IMR-90 (cell line): ENCODE results near the gene AMDHD2. TPM values are rescaled to one million over a fixed set of nuclear protein-coding genes. Genes with fewer than 3 reads are reported as not detected.

Experiments
- ATAC-seq: fragments of 200-7000 bp; cut with Tn5 transposase; 2 replicates; pipeline ENCODE4 v1.9.1; 2020; ENCODE audit warnings: low read depth, mild to moderate bottlenecking, moderate library complexity
- BruUV-seq: library from RNA; stranded (reverse); fragments of 400-500 nt; replicated peaks from 2 replicates; lab custom pipeline; 2021; lab: Mats Ljungman, UMichigan
- CTCF ChIA-PET: fragments of 300-600 bp; formaldehyde crosslinking; extraction: SDS; loops from one replicate; lab custom pipeline; 2021; ENCODE audit warnings: antibody characterized with exemption; lab: Yijun Ruan, JAX
- POLR2A ChIA-PET: fragments of 300-600 bp; sonication (Branson Sonifier 250); formaldehyde crosslinking; loops from one replicate; lab custom pipeline; 2022; ENCODE audit warnings: antibody characterized with exemption; ENCODE audit not compliant: unreplicated experiment; lab: Charles Lee
- DNase-seq: peaks from one replicate; pipeline ENCODE4 v3.0.0; 2013
- H2AFZ ChIP-seq: replicated peaks from 2 replicates; pipeline ENCODE3; 2013; ENCODE audit warnings: low read length, mild to moderate bottlenecking; ENCODE audit not compliant: poor library complexity
- H2AK5ac ChIP-seq: 2 replicates; pipeline ENCODE4 v1.6.1; 2013; ENCODE audit warnings: low read depth, low read length, inconsistent platforms
- H2AK9ac ChIP-seq: replicated peaks from 2 replicates; pipeline ENCODE3; 2013; ENCODE audit warnings: mild to moderate bottlenecking, low read depth, low read length, moderate library complexity; ENCODE audit not compliant: poor library complexity
- H2BK120ac ChIP-seq: 2 replicates; pipeline ENCODE4 v1.6.1; 2013; ENCODE audit warnings: low read depth, low read length, inconsistent platforms
- H2BK15ac ChIP-seq: 3 replicates; pipeline ENCODE4 v1.6.1; 2013; ENCODE audit warnings: low read depth, low read length, inconsistent platforms
- H2BK20ac ChIP-seq: 2 replicates; pipeline ENCODE4 v1.6.1; 2013; ENCODE audit warnings: low read depth, mild to moderate bottlenecking, inconsistent platforms, low read length, moderate library complexity
- H2BK5ac ChIP-seq: 2 replicates; pipeline ENCODE4 v1.6.1; 2013; ENCODE audit warnings: mild to moderate bottlenecking, low read depth, low read length, inconsistent platforms; ENCODE audit not compliant: poor library complexity, severe bottlenecking
- H3K14ac ChIP-seq: replicated peaks from 2 replicates; pipeline ENCODE4 v1.6.1; 2013; ENCODE audit warnings: low read depth, low read length, inconsistent platforms
- H3K18ac ChIP-seq: 2 replicates; pipeline ENCODE4 v1.6.1; 2013; ENCODE audit warnings: low read depth, low read length, control low read depth
- H3K23ac ChIP-seq: 2 replicates; pipeline ENCODE4 v1.6.1; 2013; ENCODE audit warnings: low read depth, low read length, inconsistent platforms
- H3K27ac ChIP-seq: 2 replicates; pipeline ENCODE4 v1.5.1; 2013; ENCODE audit warnings: mild to moderate bottlenecking, control low read depth, low read length; ENCODE audit not compliant: insufficient read depth
- H3K27me3 ChIP-seq: 2 replicates; pipeline ENCODE4 v1.6.1; 2013; ENCODE audit warnings: low read length; ENCODE audit not compliant: control insufficient read depth, insufficient read depth
- H3K36me3 ChIP-seq: 2 replicates; pipeline ENCODE4 v1.6.1; 2013; ENCODE audit warnings: low read length, mixed read lengths; ENCODE audit not compliant: control insufficient read depth, insufficient read depth
- H3K4ac ChIP-seq: 2 replicates; pipeline ENCODE4 v1.6.1; 2013; ENCODE audit warnings: low read depth, low read length, inconsistent platforms
- H3K4me1 ChIP-seq: 2 replicates; pipeline ENCODE4 v1.6.1; 2013; ENCODE audit warnings: low read length, mixed read lengths; ENCODE audit not compliant: control insufficient read depth, insufficient read depth
- H3K4me2 ChIP-seq: 2 replicates; pipeline ENCODE4 v1.6.1; 2013; ENCODE audit warnings: low read depth, mild to moderate bottlenecking, control low read depth, low read length, moderate library complexity
- H3K4me3 ChIP-seq: 2 replicates; pipeline ENCODE4 v1.5.1; 2013; ENCODE audit warnings: low read depth, mild to moderate bottlenecking, control low read depth, low read length, moderate library complexity; ENCODE audit not compliant: insufficient read depth
- H3K56ac ChIP-seq: 2 replicates; pipeline ENCODE4 v1.6.1; 2013; ENCODE audit warnings: low read length, inconsistent platforms; ENCODE audit not compliant: insufficient read depth; ENCODE audit errors: extremely low read depth
- H3K79me1 ChIP-seq, 2 experiments: 2 replicates each; pipeline ENCODE4 v1.6.1; 2013; ENCODE audit warnings: low read length in 2 of 2, inconsistent platforms in 1 of 2, low read depth in 1 of 2
- H3K9ac ChIP-seq: 2 replicates; pipeline ENCODE4 v1.6.1; 2013; ENCODE audit warnings: low read depth, low read length, control low read depth
- H3K9me1 ChIP-seq: 2 replicates; pipeline ENCODE4 v1.6.1; 2013; ENCODE audit warnings: low read length, inconsistent platforms; ENCODE audit not compliant: insufficient read depth
- H3K9me3 ChIP-seq: 2 replicates; pipeline ENCODE4 v1.6.1; 2013; ENCODE audit warnings: low read length; ENCODE audit not compliant: control insufficient read depth, insufficient read depth
- H4K20me1 ChIP-seq: 2 replicates; pipeline ENCODE4 v1.6.1; 2013; ENCODE audit warnings: low read length, inconsistent platforms; ENCODE audit not compliant: insufficient read depth
- H4K5ac ChIP-seq: 2 replicates; pipeline ENCODE4 v1.6.1; 2013; ENCODE audit warnings: mild to moderate bottlenecking, low read depth, low read length, control low read depth
- H4K8ac ChIP-seq, 2 experiments: 2 replicates each; pipeline ENCODE4 v1.6.1; 2013; ENCODE audit warnings: low read depth in 2 of 2, low read length in 2 of 2, control low read depth in 1 of 2, inconsistent platforms in 1 of 2
- H4K91ac ChIP-seq: 2 replicates; pipeline ENCODE4 v1.6.1; 2013; ENCODE audit warnings: low read depth, low read length, inconsistent platforms; ENCODE audit not compliant: insufficient read depth
- CEBPB ChIP-seq: IDR thresholded peaks from 2 replicates; pipeline ENCODE4 v1.6.1; 2012; ENCODE audit warnings: low read depth, low read length, improper control_type of control experiment
- CHD1 ChIP-seq: IDR thresholded peaks from 2 replicates; pipeline ENCODE4 v1.6.1; 2012; ENCODE audit warnings: low read depth, low read length, improper control_type of control experiment
- FOS ChIP-seq: fragments of 150-350 bp; IDR thresholded peaks from 2 replicates; pipeline ENCODE4 v1.6.1; 2016; ENCODE audit warnings: low read depth, low read length
- MAFK ChIP-seq: IDR thresholded peaks from 2 replicates; pipeline ENCODE4 v1.6.1; 2012; ENCODE audit warnings: low read depth, low read length, improper control_type of control experiment
- MAZ ChIP-seq: IDR thresholded peaks from 2 replicates; pipeline ENCODE4 v1.6.1; 2012; ENCODE audit warnings: low read depth, mild to moderate bottlenecking, low read length, improper control_type of control experiment, moderate library complexity, borderline replicate concordance
- MXI1 ChIP-seq: IDR thresholded peaks from 2 replicates; pipeline ENCODE4 v1.6.1; 2012; ENCODE audit warnings: low read depth, mild to moderate bottlenecking, low read length, moderate library complexity, borderline replicate concordance
- NFE2L2 ChIP-seq: fragments of 150-350 bp; IDR thresholded peaks from 2 replicates; pipeline ENCODE4 v1.6.1; 2016; ENCODE audit warnings: low read depth, mild to moderate bottlenecking, low read length
- POLR2A ChIP-seq: IDR thresholded peaks from 2 replicates; pipeline ENCODE4 v1.6.1; 2012; ENCODE audit warnings: mild to moderate bottlenecking, low read depth, low read length
- RAD21 ChIP-seq: IDR thresholded peaks from 2 replicates; pipeline ENCODE4 v1.6.1; 2012; ENCODE audit warnings: low read length, improper control_type of control experiment
- RCOR1 ChIP-seq: IDR thresholded peaks from 2 replicates; pipeline ENCODE4 v1.6.1; 2012; ENCODE audit warnings: mild to moderate bottlenecking, low read length, improper control_type of control experiment; ENCODE audit not compliant: insufficient replicate concordance
- RFX5 ChIP-seq: IDR thresholded peaks from 2 replicates; pipeline ENCODE4 v1.8.0; 2012; ENCODE audit warnings: low read depth, mild to moderate bottlenecking, low read length, moderate library complexity
- SMC3 ChIP-seq: fragments of 150-350 bp; IDR thresholded peaks from 2 replicates; pipeline ENCODE4 v1.6.1; 2016; ENCODE audit warnings: low read depth, mild to moderate bottlenecking, antibody characterized with exemption, low read length, moderate library complexity
- USF2 ChIP-seq: fragments of 150-350 bp; IDR thresholded peaks from 2 replicates; pipeline ENCODE4 v1.6.1; 2017; ENCODE audit warnings: mild to moderate bottlenecking, antibody characterized with exemption, low read length, low read depth
- WGBS, 2 experiments: methylation state at CpG; one replicate each; pipeline versions ENCODE4 v1.1.5 to v1.1.7; 2013; ENCODE audit warnings: missing lambda C conversion rate in 2 of 2; ENCODE audit not compliant: insufficient read length in 1 of 2; ENCODE audit errors: extremely low coverage in 2 of 2; 5-methylcytosine and 5-hydroxymethylcytosine counted together
- dilution Hi-C: fragments of 300-500 bp; cut with HindIII; formaldehyde crosslinking; loops from one replicate; pipeline ENCODE4 v1.14.3; 2018; ENCODE audit warnings: low sequenced_read_pairs; ENCODE audit not compliant: unreplicated experiment
- in situ Hi-C: fragments of 300-500 bp; cut with MboI; formaldehyde crosslinking; loops from 3 replicates; pipeline ENCODE4 v1.14.3; 2019; ENCODE audit warnings: low sequenced_read_pairs, inconsistent platforms, mixed read lengths
- intact Hi-C: fragments of 100-400 bp; cut with micrococcal nuclease; formaldehyde crosslinking; loops from 2 replicates; pipeline ENCODE4 v1.10.0; 2022
- polyA plus RNA-seq, 3 experiments: library from polyadenylated mRNA; depleted of rRNA; stranded (reverse); fragments of >200 nt; gene quantifications; 2 replicates each; pipeline ENCODE4 v1.2.3, GENCODE V29; 2012; ENCODE audit warnings: low replicate concordance in 1 of 3
- total RNA-seq: library from RNA; depleted of rRNA; stranded (reverse); fragments of >200 nt; gene quantifications from 2 replicates; pipeline ENCODE4 v1.2.3, GENCODE V29; 2012
- TF ChIP-seq, protein P1 (sequence below): conservative IDR thresholded peaks from 2 replicates; pipeline ENCODE4 v1.5.1; 2012; ENCODE audit warnings: mild to moderate bottlenecking, low read depth, low read length, improper control_type of control experiment
- TF ChIP-seq, protein P2 (sequence below): fragments of 150-350 bp; IDR thresholded peaks from 2 replicates; pipeline ENCODE4 v1.6.1; 2016; ENCODE audit warnings: low read depth, mild to moderate bottlenecking, low read length, moderate library complexity, borderline replicate concordance

Gene AMDHD2
- total and polyA plus RNA-seq, 2 of the 4 experiments (the other 2 are of a cell fraction), result 10.6 to 30.3 TPM

DNA sequence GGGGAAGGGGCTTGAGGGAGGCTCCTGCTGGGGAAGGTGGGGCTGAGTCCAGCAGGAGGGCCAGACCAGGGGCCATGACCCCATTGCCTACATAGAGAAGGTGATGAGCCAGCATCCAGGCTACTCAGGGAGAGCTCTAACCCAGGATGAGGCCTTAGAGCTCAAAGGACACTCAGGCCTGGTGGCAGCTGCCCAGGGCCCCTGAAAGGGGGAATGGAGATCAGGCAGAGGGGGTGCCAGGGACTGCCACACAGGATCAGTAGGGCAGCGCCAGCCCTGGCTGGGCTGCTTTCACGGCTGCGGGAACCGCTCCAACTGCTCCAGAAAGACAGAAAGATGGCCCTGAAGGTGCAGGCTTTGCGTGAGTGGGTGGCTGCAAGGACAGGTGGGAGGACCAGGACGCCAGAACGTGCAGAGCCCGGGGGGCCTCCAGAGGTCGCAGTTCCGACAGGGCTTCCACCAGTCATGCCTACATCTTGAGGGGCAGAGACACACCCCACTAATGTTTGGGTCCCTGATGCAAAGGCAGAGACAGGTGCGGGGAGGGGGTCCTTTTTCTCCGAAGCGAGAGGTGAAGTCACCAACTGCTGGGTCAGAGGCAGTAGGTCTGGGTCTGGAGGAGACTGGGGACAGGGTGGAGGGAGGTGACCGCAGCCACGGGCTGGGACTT is 7.3 kb upstream of the AMDHD2 start:
- Histone ChIP-seq H3K18ac (no peak overlapping the region), H4K91ac (no peak overlapping the region), H2BK5ac (no peak overlapping the region), H2BK15ac (no peak overlapping the region), H2BK20ac (no peak overlapping the region), H2AFZ (peak overlapping the region; percentile 94), H3K9ac (no peak overlapping the region), H3K27ac (no peak overlapping the region), H3K79me1 (peaks cover 0 to 35% of the 10 kb centered on the region in 2 experiments; a peak in 2 of 4 replicates), H3K9me3 (no peaks in the 10 kb centered on the region), H3K9me1 (peaks cover 19% of the 10 kb centered on the region), H3K4me3 (peak overlapping the region; percentile 93), H2AK5ac (peak overlapping the region; percentile 40; the same call in 1 of the 2 replicates), H3K4me1 (peaks cover 16% of the 10 kb centered on the region), H2AK9ac (peak overlapping the region; percentile 71), H2BK120ac (no peak overlapping the region), H3K56ac (no peak overlapping the region), H3K36me3 (no peaks in the 10 kb centered on the region), H4K20me1 (peaks cover 35% of the 10 kb centered on the region), H4K5ac (peak overlapping the region; percentile 24; the same call in 1 of the 2 replicates), H4K8ac (peak overlapping the region; percentile 72 to 74), H3K27me3 (no peaks in the 10 kb centered on the region), H3K14ac (0 out of 2 replicates have a peak overlapping the region, but pooled peaks have one; percentile 52), H3K4me2 (peak overlapping the region; percentile 72), H3K4ac (peak overlapping the region; percentile 40; the same call in 1 of the 2 replicates), H3K23ac (no peak overlapping the region)
- dilution Hi-C loops, result no loop called here
- in situ Hi-C loops, result no loop called here
- intact Hi-C loops, result no loop called here
- no TSS peak for BruUV-seq
- no peak for ATAC-seq
- 50% methylated on average over 10 of the region's 15 CpGs; no CpG with 5 or more reads in 1 of the 2 experiments for WGBS, 2 experiments
- ChIA-PET POLR2A (no interaction called here), CTCF (no interaction called here)
- DNase-seq, result no peak
- TF ChIP-seq FOS (no peak), MXI1 (no peak), SMC3 (no peak), RCOR1 (no peak), MAFK (no peak), RAD21 (no peak), RFX5 (no peak), MAZ (no peak), NFE2L2 (no peak), CEBPB (no peak), POLR2A (no peak), CHD1 (no peak), USF2 (no peak)
- TF ChIP-seq, protein P1, sequence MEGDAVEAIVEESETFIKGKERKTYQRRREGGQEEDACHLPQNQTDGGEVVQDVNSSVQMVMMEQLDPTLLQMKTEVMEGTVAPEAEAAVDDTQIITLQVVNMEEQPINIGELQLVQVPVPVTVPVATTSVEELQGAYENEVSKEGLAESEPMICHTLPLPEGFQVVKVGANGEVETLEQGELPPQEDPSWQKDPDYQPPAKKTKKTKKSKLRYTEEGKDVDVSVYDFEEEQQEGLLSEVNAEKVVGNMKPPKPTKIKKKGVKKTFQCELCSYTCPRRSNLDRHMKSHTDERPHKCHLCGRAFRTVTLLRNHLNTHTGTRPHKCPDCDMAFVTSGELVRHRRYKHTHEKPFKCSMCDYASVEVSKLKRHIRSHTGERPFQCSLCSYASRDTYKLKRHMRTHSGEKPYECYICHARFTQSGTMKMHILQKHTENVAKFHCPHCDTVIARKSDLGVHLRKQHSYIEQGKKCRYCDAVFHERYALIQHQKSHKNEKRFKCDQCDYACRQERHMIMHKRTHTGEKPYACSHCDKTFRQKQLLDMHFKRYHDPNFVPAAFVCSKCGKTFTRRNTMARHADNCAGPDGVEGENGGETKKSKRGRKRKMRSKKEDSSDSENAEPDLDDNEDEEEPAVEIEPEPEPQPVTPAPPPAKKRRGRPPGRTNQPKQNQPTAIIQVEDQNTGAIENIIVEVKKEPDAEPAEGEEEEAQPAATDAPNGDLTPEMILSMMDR, result no peak
- TF ChIP-seq, protein P2, sequence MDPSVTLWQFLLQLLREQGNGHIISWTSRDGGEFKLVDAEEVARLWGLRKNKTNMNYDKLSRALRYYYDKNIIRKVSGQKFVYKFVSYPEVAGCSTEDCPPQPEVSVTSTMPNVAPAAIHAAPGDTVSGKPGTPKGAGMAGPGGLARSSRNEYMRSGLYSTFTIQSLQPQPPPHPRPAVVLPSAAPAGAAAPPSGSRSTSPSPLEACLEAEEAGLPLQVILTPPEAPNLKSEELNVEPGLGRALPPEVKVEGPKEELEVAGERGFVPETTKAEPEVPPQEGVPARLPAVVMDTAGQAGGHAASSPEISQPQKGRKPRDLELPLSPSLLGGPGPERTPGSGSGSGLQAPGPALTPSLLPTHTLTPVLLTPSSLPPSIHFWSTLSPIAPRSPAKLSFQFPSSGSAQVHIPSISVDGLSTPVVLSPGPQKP, result no peak
